ENCODE data around the gene CDH13.

DNA sequence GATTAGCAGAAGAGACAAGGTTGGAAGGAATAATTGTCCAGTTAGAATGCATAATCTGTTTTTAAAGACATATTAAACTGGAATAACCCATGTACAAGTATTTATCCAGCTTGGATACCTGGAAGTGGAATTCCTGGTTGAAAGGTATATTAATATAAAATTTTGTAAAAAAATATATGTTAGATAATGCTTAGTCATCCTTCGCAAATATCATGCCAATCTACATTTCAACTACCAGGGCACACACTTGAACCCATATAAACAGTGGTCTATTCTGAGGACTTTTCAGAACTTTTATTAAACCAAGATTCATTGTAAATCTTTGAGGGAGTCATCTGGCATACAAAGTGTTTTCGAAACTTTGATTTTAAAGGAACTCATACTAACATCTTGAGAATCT is 911.9 kb downstream of the CDH13 start:
- TF ChIP-seq EZH2 (IDR thresholded peaks at IDR 0.05) (no peak), POLR2AphosphoS5 (IDR thresholded peaks at IDR 0.05; ENCODE audit: borderline replicate concordance, low read depth, low read length) (no peak)

Data from SK-N-MC (cell line).